Fibroblast of the conjunctiva (primary cell): ENCODE measurements around the gene PIP5K1B.
A peak's percentile ranks its signal among the peaks of the same experiment; 100 is the strongest.
"Not testable (repeated sequence)": the region's sequence is repeated elsewhere in the genome, so short reads cannot be mapped to it uniquely, and the experiment has no call there.

Experiments used
- DNase-seq: peaks from one replicate; pipeline ENCODE4 v3.0.0-alpha.2; 2010; ENCODE audit warnings: low read depth

Gene PIP5K1B

DNA sequence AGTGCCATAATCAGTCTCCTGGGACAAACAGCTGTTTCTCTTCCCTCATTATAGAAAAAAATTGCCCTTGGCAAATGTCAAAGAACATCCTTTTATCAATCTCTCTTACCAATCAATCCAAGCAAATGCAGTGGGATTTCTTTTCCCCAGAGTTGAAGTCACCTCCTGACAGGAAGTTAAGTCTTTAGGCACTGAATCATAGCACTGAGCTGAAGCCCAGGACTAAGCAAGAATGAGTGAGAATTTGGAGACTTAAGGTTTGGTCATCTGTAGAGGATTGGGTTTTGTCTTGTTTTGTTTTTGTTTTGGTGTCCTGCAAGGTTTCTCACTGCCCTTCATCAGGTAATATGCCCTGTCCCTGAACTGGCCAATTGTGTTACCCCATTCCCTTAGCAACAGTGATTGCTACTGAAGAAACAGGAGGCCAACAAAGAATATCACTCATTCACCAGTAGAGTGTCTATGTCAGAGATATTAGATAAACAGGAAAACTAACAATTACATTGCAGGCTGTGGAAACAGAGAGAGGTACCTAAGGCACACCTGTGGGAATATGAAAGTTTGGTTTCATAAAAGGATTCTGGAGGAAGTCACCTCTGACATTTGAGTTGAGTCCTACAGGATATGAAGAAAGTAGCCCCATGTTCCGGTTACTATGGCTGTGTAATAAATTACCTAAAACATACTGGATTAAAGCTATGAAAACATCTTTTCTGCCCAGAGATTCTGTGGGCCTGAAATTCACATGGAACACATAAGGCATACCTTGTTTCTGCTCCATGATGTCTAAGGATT lies 326.0 kb downstream of the PIP5K1B start:
- DNase-seq = no peak

DNA sequence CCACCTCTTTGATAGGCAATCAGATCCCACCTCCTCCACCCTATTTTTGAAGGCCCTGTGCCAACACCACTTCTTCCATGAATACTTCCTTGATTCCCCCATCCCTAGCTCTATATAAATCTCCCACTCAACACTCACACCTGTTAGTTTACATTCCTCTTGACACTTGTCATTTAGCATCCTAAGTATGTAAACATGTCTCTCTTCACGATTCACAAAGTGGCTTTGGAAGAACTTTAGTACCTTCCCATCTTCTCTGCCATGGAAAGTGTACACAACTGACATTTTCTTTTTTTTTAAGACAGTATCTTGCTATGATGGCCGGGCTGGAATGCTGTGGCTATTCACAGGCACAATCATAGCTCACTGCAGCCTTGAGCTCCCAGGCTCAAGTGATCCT lies 329.0 kb downstream of the PIP5K1B start:
- no peak for DNase-seq

DNA sequence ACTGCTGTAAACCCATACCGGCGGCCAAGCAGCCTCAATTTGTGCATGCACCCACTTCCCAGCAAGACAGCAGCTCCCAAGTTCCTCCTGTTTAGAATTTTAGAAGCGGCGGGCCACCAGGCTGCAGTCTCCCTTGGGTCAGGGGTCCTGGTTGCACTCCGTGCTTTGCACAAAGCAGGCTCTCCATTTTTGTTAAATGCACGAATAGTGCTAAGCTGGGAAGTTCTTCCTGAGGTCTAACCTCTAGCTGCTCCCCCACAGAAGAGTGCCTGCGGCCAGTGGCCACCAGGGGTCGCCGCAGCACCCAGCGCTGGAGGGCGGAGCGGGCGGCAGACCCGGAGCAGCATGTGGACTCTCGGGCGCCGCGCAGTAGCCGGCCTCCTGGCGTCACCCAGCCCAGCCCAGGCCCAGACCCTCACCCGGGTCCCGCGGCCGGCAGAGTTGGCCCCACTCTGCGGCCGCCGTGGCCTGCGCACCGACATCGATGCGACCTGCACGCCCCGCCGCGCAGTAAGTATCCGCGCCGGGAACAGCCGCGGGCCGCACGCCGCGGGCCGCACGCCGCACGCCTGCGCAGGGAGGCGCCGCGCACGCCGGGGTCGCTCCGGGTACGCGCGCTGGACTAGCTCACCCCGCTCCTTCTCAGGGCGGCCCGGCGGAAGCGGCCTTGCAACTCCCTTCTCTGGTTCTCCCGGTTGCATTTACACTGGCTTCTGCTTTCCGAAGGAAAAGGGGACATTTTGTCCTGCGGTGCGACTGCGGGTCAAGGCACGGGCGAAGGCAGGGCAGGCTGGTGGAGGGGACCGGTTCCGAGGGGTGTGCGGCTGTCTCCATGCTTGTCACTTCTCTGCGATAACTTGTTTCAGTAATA lies 330.6 kb downstream of the PIP5K1B start, which contains the start of gene FXN:
TSS of gene FXN (plus strand) at position 315 of the 871 bp plus-strand sequence. CDS start at position 346, 31 bp downstream.
- peak; percentile 70 for DNase-seq

DNA sequence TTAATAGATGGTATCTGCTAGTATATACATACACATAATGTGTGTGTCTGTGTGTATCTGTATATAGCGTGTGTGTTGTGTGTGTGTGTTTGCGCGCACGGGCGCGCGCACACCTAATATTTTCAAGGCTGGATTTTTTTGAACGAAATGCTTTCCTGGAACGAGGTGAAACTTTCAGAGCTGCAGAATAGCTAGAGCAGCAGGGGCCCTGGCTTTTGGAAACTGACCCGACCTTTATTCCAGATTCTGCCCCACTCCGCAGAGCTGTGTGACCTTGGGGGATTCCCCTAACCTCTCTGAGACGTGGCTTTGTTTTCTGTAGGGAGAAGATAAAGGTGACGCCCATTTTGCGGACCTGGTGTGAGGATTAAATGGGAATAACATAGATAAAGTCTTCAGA lies 331.3 kb downstream of the PIP5K1B start:
- DNase-seq = no peak

DNA sequence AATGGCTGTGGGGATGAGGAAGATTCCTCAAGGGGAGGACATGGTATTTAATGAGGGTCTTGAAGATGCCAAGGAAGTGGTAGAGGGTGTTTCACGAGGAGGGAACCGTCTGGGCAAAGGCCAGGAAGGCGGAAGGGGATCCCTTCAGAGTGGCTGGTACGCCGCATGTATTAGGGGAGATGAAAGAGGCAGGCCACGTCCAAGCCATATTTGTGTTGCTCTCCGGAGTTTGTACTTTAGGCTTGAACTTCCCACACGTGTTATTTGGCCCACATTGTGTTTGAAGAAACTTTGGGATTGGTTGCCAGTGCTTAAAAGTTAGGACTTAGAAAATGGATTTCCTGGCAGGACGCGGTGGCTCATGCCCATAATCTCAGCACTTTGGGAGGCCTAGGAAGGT lies 331.8 kb downstream of the PIP5K1B start:
- DNase-seq = no peak

DNA sequence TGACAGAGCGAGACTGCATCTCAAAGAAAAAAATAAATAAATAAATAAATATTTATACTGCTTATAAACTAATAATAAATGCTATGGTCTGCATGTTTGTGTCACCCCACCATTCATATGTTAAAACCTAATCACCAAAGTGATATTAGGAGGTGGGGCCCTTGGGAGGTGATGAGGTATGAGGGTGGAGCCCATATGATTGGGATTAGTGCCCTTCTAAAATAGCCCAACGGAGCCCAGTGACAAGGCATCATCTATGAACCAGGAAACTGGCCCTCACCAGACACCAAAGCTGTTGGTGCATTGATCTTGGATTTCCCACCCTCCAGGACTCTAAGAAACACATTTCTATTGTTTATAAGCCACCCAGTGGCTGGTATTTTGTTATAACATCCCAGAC lies 335.6 kb downstream of the PIP5K1B start:
- no peak for DNase-seq

DNA sequence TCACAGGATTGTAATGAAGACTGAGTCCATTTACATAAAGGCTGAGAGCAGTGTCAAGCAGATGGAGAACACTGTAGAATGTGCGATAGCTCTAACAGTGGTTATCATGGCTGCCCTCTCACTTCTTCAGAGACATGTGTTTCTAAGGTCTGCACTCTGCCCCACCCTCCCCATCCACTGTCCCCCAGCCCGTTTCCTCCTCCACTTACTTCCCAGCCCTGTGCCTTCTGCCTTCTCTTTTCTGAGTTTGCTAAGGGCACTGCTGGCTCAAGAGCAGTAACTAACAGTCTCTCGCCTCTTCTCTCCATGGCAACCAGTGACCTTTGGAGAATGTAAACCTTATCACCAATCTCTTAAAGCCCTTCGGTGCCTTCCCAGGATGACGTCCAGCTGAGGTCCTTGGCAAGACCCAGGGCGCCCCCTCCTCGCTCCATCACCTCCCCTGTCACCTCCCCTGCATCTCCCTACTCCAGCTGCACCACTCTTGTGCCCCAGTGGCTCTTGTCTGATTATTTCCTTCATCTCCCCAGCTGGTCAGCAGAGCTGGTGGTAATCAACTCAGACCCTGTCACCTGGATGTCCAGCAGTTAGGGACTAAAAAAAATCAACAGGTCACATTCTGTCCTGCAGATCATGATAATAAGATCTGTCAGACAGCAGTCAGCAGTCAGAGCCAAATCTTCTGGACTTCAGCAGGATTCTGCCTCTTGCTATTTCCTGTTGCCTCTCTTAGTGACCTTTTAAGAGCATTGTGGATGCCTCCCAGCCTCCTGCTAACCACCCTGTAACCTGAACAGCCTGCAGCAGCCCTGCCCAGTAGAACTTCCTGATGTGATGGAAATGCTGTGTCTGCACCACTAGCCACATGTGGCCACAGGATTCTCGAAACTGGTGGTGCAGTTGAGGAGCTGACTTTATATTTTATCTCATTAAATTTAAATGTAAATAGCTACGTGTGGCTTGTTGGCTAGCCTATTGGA lies 339.5 kb downstream of the PIP5K1B start:
- no peak for DNase-seq

DNA sequence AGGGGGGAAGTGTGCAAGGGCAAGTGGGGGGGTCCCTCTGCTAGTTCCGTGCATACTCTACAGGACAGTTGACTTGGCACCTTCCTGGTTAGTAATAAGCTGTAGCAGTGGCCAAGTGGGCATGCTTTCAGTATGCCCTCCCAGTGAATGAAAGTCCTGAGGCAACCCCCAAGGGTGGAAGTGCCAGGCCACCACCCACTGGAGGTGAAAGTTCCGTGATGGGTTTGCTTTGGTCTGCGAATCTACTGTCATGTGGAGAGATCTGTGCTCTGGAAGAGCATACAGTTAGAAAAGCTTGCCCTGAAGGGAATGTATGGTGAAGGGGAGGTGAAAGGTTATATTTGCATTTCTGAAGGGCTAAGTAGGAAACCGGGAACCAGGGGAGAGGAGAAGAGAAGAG lies 340.8 kb downstream of the PIP5K1B start:
- no peak for DNase-seq

DNA sequence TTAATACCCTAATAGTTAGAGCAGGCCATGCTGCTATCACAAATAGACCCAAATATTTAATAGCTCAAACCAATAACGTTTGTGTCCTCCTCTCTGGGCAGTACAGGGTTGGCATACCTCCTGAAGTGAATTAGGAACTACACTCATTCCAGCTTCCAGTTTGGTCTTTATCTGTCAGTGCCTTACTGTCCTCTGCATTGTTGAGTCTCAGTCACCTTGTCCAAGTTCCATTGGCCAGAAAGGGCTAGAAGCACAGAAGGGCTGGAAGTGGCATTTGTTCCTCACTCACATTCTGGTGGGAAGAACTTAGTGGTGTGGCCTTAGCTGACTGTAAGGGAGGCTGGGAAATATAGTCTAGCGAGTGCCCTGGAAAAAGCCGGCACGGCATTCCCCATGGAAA lies 341.7 kb downstream of the PIP5K1B start:
- no peak for DNase-seq

DNA sequence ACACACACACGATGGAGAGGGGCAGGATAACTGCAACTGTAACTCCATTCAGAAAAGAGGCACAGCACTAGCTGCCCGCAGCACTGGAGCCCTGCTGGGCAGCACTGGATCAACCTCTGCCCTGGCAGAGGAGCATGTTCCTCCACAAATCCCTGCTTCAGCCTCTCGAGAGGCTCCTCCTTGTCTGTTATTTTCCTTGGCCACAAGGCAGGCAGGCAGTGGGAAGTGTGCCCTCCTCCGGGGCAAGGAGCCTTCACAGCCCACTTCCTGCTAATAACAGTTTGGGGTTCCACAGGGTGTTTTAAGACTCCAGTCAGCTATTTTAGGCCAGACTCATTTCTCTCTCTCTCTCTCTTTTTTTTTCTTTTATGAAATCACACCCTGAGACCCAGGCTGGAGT lies 342.3 kb downstream of the PIP5K1B start:
- no peak for DNase-seq

DNA sequence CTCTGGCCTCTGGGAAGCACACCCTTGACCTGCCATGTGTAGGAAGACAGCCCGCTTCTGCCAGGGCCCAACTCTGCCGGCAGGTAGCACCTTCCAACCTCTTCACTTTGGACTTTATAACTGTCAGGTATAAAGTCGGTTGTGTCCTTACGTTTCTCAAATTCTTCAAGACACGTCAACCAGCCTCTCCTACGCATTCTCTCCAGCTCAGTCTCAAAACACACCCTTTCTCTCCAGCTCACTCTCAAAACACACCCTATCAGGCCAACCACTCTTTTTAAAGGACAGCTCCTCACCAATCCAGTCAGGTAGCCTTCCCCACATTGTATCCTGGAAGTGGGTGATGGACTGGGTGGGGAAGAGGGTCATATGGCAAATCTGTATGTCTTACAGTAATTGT lies 344.1 kb downstream of the PIP5K1B start:
- DNase-seq = no peak

DNA sequence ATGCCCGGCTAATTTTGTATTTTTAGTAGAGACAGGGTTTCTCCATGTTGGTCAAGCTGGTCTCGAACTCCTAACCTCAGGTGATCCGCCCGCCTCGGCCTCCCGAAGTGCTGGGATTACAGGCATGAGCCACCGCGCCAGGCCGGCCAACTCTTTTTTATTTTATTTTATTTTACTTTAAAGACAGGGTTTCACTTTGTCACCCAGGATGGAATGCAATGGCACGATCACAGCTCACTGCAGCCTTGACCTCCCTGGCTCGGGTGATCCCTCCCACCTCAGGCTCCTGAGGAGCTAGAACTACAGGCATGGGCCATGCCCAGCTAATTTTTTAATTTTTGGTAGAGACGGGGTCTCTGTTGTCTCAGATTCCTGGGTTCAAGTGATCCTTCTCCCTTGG lies 345.9 kb downstream of the PIP5K1B start:
- DNase-seq = not testable (repeated sequence)

DNA sequence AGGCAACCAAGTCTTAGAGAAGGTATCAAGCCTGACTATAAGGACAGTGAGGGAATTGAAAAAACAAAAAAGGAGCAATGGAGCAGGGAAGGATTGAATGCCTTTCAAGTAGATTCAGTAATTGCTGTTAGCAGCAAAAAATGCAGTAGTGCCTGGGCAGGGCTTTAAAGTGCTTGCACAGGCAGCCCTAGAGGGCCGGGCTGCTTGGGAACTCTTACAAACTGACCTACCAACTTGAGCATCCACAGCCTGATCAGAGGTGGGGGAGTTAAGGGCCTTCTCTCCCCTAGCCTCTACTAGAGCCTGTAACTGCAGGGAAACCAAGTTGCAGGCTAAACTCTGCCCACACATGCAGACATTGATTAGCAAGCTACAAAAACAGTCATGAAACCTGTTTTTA lies 349.9 kb downstream of the PIP5K1B start:
- DNase-seq = no peak

DNA sequence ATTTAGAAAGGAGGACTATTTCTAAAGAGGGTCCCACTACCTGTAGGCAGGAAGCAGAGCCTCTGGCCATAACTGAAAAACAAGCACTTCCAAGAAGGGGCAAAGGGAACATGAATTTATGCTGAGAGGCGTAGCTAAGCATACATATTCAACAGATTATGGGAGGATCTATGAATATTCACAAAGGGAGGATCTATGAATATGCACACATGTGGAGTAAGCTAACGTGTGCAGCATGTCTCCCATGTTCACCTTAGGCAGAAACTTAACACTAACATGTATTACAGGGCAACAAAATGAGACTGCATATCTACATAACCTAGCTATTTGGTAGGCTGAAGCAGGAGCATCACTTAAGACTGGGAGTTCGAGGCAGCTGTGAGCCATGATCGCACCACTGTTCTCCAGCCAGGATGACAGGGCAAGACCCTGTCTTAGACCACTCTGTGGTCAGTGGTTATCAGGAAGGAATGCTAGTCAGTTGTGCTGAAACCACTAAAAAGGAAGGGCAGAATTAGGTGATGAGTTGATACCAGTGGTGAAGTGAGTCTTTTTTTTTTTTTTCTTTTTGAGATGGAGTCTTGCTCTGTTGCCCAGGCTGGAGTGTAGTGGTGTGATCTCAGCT lies 351.3 kb downstream of the PIP5K1B start:
- no peak for DNase-seq

DNA sequence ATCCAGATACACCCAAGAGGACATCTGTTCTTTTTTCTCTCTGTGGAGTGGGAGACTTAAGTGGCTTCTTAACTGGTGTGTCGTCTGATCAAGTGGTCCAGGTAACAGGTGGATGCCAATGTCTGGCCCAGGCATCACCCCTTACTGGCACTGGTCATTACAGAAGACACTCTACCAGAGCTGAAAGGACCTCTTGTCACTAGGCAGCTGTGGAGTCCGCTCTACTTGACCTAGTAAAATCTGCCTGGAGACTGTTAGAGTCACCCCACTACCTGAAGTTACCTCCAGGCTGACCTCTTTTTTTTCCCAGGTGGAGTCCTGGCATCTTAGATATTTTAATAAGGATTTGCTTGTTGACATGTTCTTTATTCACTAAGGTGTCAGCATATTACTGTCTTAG lies 353.1 kb downstream of the PIP5K1B start:
- DNase-seq = no peak
